ENCODE results near the gene ZMAT3.
"Not testable (repeated sequence)": the region's sequence is repeated elsewhere in the genome, so short reads cannot be mapped to it uniquely, and the experiment has no call there.

ZMAT3 gene

DNA sequence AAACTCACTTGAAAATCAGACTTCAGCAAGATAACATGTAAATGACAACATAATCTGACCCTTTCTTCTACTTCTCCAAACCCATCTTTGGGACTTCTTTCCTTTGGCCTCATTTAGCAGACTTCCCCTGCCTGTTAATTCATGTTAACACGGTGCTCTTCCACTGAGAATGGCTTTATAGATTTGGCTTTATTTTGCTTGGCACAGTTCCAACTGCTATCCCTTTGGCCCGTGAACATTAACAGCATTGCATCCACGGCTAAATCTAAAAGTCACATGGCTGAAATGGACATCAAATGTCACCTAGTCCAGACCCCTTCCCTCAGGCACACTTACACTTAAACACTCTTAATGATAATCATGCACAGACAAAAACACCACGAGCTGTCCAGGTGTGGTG lies 3.8 kb downstream of the ZMAT3 start:
- DNase-seq = no peak

DNA sequence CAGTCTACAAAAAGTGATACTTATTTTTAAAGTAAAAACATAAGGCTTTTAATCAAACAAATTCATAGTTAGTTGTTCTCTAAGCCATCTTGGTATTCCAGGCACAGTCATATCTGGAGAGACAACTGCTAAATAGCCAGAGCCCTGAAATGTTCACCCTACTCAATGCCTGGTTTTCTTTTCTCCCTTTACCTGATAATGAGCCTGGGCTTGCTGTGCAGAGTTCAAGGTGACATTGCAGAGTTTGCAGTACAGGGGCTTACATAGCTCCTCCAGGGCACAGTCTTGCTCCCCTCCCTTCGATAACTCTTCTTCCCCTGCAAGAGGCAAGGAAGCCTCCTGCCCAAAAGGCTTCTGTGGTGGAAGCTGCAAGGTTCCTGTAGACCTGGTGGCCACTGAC lies 4.3 kb downstream of the ZMAT3 start:
- no peak for DNase-seq

DNA sequence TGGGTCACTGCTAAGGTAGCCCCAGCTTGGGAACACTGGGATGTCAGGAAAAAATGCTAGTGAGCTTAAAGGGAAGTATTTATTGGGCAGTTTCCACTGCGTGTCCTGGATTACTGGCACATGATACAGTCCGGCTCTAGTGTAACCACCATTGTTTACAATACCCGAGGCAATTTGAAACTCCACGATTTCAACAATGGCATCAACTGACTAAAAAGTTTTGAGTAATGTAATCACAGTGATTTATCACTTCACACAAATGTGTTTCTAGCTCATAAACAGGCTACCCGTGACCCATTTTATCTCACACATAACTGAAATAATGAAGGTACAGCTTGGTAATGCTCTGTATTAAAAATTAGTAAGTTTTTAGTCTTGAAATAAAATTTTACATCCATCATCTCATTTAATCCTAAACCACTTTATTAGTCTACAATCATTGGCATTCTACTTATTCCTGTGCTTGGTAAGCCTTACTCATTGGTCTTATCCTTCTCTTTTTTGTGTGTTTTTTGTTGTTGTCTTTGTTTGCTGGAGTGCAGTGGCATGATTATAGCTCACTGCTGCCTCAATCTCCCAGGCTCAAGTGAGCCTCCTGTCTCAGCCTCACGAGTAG lies 7.6 kb downstream of the ZMAT3 start:
- no peak for DNase-seq

DNA sequence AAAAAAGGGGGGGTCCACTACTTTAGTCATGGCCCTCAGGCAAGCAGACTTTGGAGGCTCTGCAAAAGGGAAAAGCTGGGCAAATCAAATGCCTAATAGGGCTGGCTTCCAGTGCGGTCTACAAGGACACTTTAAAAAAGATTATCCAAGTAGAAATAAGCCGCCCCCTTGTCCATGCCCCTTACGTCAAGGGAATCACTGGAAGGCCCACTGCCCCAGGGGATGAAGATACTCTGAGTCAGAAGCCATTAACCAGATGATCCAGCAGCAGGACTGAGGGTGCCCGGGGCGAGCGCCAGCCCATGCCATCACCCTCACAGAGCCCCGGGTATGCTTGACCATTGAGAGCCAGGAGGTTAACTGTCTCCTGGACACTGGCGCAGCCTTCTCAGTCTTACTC lies 15.3 kb downstream of the ZMAT3 start:
- DNase-seq = no peak

DNA sequence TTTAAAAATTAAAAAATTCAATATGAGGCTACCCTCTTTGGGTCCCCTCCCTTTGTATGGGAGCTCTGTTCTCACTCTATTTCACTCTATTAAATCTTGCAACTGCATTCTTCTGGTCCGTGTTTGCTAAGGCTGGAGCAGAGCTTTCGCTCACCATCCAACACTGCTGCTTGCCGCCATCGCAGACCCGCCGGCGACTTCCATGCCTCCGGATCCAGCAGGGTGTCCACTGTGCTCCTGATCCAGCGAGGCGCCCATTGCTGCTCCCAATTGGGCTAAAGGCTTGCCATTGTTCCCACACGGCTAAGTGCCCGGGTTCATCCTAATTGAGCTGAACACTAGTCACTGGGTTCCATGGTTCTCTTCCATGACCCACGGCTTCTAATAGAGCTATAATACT lies 17.0 kb downstream of the ZMAT3 start:
- not testable (repeated sequence) for DNase-seq

DNA sequence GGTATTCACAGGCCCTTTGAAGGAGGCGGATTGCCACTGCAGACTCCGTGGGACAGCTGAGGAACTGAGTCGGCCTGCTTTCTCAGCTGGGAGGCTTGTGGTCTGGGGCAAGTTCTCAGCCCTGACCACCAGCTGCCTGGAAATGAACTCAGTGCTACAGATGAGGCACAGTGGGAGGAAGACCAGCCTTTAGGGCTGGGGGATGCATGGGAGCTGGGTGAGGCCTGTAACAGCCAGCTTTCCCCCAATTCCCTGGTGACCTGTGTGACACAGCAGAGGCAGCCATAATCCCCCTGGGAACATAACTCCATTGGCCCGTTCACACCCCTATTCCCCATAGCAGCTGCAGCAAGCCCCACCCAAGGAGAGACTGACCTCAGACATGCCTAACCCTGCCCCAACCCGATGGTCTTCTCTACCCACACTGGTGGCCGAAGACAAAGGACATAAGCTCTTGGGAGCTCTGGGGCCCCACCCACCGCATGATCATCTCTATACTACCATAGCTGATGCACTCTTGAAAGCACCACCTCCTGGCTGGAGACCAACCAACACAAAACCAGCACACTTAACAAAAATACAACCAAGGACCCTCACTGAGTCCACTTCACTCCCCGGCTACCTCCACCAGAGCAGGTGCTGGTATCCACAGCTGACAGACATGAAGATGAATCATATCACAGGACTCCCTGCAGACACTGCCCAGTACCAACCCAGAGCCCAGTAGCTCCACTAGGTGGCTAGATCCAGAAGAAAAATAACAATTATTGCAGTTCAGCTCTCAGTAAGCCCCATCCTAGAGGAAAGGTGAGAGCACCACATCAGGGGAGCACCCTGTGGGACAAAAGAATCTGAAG lies 24.9 kb downstream of the ZMAT3 start:
- DNase-seq = peak; percentile 61

DNA sequence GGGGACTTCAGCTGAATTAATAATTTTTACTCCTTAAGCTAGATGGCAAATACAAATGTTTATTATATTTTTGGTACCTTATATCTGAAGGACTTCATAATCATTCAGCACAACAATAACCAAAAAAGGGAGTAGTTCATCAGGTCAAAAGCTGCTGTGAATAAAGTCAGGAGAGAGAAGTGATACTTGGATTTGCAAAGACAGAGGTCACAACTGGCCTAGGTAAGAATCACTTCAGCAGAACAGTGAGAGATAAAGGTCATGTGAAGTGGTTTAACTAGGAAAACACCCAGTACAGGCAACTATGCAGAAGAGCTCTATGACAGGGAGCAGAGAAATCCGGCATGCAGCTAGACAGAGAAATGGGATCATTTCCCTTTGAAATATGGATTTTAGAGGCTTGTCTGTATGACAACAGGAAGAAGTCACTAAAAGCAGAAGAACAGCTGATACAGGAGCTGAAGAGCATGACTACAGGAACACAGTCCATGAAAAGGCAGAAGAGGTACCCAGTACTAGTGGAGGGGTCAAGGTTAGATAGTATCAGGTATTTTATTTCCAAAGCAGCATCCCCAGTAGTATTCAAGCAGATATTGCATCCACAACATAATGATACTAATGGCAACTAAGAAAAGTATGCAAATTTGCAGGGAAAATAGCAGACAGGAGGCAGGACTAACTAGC lies 25.7 kb downstream of the ZMAT3 start:
- peak; percentile 2 for DNase-seq

DNA sequence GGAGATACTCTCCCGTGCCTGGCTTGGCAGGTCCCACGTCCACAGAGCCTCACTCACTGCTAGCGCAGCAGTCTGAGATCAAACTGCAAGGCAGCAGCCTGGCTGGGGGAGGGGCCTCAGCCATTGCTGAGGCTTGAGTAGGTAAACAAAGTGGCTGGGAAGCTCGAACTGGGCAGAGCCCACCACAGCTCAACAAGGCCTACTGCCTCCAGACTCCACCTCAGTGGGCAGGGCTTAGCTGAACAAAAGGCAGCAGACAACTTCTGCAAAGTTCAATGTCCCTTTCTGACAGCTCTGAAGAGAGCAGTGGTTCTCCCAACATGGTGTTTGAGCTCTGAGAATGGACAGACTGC lies 32.7 kb downstream of the ZMAT3 start:
- not testable (repeated sequence) for DNase-seq

DNA sequence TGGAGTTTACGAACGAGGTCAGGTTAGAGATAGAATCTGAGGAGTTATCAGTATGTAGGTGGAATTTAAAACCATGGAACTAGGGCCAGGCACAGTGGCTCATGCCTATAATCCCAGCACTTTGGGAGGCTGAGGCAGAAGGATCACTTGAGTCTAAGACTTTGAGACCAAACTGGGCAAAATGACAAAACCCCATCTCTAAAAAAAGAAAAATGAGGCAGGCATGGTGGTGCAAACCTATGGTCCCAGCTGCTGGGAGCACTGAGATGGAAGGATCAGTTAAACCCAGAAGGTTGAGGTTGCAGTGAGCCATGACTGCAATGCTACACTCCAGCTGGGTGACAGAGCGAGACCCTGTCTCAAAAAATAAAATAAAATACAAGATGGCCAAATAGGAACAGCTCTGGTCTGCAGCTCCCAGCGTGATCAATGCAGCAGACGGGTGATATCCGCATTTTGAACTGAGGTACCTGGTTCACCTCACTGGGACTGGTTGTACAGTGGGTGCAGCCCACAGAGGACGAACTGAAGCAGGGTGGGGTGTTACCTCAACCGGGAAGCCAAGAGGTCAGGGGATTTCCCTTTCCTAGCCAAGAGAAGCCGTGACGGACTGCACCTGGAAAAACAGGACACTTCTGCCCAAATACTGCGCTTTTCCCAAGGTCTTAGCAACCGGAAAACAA lies 33.3 kb downstream of the ZMAT3 start:
- DNase-seq = no peak

DNA sequence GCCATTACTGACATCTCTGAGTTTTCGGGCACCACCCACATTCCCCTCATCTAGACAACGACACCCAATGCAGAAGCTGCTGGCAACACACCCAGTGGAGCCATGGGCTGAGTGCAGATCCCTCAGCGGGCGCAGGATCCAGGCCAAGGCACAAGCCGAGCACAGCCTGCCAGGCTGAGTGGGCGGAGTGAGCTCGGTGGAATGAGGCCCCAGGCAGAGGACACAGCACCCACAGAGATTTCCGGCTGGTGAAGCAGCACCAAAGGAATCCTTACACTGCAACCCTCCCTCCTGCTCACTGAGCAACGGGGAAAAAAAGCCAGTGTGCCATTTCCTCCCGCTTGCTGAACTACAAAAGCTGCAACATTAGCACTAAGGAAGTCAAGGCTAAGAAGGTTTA lies 34.3 kb downstream of the ZMAT3 start:
- DNase-seq = no peak

DNA sequence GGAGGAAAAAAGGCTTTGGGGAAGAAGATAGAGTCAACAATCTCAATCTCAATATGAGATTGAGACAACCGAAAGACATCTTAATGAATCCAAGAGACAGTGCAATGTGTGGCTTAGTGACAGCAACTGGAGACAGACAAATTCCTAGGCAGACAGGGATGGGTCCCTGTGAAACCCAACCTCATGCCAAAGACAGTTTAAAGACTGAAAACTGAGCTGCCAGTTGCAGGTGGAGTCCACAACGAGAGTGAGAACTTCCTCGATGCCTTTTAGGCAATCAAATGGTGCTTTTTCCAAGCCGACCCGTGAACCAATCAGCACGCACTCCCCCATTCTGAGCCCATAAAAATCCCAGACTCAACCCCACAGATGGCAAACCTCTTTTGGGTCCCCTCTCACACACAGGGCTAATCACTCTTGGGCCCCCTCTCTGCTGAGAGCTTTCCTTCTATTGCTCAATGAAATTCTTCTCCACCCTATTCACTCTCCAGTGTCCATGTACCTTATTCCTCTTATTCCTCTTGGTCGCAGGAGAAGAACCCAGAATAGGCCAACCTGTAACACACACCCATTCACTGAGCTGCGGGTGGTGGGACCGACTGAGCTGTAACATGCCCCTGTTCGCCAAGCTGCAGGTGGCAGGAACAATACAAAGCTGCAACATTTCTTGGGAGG lies 34.8 kb downstream of the ZMAT3 start:
- DNase-seq = no peak

DNA sequence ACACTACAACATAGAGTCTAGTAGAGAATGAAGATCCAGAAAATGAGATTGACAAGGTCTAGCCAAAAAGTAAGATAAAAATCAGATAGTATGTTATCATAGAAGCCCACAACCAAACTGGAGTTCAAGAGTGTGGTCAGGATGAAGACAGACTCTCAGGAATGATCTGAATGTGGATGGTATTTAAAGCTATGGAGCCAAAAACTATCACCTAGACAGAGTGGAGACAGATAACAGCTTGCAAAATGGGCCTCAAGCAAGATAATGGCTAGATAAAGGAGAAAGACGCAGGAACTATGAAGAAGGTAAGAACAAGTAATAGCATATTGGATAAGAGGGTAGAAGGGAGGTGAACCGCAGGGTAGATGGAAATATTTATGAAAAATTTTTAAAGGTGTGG lies 35.4 kb downstream of the ZMAT3 start:
- no peak for DNase-seq

DNA sequence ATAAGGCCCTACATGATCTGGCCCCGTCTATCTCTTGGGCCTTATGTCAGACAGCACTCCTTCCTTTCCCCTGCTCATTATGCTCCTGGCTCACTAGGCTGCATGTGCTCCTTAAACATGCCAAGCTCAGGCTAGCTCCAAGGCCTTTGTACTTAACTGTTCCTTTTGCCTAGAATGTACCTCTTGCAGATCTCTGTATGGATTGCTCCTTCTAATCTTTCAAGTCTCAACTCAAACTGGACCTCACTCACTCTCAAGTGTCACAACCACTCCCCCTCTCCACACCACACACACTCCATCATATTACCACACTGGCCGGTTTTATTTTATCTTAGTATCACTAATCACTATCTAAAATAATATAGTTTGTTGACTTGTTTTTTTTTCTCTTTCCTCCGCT lies 36.4 kb downstream of the ZMAT3 start:
- no peak for DNase-seq

DNA sequence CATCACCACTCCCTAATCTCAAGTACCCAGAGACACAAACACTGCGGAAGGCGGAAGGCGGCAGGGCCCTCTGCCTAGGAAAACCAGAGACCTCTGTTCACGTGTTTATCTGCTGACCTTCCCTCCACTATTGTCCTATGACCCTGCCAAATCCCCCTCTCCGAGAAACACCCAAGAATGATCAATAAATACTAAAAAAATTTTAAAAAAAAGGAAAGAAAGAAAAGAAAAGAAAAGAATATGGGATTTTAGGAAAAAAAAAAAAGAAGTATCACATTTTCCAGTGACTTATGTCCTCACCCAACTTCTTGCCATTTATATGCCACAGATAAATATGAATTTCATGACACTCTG lies 38.3 kb downstream of the ZMAT3 start:
- not testable (repeated sequence) for DNase-seq

DNA sequence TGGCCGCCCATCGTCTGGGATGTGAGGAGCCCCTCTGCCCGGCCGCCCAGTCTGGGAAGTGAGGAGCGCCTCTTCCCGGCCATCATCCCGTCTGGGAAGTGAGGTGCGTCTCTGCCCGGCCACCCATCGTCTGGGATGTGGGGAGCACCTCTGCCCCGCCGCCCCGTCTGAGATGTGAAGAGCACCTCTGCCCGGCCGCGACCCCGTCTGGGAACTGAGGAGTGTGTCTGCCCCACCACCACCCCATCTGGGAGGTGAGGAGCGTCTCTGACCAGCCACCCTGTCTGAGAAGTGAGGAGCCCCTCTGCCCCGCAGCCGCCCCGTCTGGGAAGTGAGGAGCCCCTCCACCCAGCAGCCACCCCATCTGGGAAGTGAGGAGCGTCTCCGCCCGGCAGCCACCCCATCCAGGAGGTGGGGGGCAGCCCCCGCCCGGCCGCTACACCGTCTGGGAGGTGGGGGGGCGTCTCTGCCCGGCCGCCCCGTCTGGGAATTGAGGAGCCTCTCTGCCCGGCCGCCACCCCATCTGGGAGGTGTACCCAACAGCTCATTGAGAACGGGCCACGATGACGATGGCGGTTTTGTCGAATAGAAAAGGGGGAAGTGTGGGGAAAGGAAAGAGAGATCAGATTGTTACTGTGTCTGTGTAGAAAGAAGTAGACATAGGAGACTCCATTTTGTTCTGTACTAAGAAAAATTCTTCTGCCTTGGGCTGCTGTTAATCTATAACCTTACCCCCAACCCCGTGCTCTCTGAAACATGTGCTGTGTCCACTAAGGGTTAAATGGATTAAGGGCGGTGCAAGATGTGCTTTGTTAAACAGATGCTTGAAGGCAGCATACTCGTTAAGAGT lies 38.9 kb downstream of the ZMAT3 start:
- DNase-seq = not testable (repeated sequence)

DNA sequence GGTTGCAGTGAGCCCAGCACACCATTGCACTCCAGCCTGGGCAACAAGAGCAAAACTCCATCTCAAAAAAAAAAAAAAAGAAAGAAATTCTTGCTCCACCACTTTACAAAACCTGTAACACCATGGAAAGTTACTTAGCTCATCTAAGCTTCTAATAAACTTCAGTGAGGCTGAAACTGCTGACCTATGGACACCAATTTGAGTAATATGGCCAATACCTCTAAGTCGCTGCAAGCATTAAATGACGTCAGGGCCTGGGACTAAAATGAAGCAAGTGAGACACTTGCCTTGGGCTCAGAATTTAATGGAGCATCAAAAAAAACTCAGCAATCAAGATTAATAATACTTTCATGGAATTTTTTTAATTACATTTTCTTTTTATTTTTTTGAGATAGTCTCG lies 42.5 kb downstream of the ZMAT3 start:
- no peak for DNase-seq

DNA sequence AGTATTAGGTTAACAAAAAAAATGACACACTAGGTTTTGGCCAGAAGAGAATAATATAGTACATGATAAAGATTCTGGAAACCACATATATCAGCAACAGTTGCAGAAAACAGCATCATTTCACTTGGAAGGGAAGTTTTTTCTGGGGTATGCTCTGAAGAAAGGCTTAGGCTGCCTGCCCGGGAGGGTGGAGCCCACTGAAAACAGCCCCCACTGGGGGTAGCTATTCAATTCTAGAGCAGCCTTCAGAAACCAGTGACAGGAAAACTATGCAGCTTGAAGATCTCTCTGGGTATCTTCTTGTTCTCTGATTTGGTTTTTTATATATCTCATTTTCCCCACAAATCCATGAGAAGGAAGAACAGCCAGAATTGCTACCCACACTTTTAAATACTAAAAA lies 43.2 kb downstream of the ZMAT3 start:
- DNase-seq = no peak

DNA sequence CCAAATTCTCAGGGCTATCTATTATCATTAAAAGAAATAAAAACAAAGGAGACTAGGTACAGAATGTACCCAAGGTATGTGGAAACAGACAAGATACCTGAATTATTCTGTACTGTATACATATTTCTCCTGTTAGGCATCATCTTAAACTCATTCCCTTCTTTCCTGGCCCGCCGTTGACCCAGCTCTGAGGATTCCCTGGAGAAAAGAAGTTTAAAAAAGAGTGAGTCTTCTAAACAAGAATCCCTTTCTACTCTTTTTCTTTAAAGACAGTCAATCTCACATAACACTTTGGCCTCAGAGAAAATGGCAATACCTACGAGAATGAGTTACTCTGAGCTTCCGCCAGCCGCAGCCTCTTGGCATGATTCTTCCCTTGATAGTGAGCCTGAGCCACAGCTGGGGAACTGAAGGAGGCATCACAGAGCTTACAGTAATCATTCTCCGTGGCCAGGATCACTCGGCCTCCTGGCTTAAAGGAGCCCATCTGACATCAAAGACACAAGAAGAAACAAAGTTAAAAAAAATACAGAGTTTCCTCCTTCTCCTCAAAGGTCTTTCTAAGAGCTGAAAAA lies 44.2 kb downstream of the ZMAT3 start:
- DNase-seq = no peak

DNA sequence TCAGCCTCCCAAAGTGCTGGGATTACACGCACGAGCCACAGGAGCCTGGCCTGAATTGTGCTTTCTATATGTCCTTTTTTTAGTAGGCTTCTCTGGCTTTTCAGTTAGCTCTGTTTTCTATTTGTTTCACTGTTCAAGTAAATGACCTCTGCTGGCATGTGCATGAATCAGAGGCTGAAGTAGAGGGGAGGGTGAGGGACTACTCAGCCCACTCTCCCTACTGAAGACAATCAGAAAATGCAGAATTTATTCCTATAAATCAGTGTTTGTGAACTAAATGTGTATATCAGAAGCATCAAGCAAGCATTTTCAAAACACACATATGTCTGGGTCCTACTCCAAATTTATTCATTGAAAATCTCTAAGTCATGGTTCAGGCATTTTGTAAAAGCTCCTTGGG lies 45.0 kb downstream of the ZMAT3 start:
- DNase-seq = no peak

DNA sequence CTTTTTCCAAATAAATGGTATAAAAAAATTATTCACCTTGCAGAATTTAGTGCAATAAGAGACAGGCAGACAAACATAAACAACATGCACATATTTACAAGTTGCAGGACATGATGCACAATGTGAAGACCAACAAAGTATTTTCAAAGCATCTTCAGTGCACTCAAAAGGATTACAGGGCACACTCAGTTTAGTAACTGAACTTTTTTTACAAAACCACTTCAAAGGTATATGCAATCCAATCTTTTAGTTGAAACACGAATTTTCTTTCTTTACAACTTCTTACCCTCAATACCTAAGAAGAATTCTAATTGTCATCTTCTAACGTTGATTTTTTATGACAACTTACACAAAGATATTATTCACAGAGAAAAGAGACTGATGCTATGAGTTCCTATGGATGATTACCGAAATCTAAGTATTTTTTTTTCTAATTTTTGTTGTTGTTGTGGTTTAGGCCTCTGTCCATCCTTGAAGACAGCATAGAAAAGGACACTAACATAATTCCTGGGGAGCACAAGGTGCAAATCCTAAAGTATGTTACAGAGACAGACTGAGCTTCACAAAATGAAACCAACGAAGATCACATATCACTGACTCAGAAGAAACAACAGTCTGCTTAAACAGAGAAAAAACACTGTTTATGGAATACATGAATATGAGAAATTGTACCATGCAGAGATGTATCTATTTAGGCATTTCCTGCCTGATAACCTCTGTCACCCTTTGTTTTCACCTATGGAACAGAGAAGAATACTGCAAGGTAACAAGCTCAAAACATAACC lies 50.3 kb downstream of the ZMAT3 start:
- no peak for DNase-seq

DNA sequence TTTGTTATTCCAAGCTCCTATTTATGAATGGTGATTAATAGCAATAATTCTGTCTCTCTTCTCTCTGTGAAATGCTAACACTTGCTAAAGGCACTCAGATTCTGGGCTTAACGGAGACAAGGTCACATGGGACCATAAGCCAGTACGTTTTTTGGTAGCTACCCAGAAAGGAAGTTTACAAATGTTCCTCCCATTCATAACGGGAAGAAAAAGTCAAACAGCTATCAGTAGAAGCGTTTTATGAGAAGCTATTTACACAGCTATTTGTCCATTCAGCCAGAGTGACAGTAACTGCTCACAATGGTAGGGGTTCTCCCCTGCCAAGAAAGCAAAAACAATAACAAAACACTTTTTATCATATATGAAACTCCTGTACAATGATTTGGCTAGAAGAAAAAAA lies 51.5 kb downstream of the ZMAT3 start:
- no peak for DNase-seq
